ENCODE measurements around the gene HUWE1.
"Not testable (repeated sequence)": the region's sequence is repeated elsewhere in the genome, so short reads cannot be mapped to it uniquely, and the experiment has no call there.

Gene HUWE1

DNA sequence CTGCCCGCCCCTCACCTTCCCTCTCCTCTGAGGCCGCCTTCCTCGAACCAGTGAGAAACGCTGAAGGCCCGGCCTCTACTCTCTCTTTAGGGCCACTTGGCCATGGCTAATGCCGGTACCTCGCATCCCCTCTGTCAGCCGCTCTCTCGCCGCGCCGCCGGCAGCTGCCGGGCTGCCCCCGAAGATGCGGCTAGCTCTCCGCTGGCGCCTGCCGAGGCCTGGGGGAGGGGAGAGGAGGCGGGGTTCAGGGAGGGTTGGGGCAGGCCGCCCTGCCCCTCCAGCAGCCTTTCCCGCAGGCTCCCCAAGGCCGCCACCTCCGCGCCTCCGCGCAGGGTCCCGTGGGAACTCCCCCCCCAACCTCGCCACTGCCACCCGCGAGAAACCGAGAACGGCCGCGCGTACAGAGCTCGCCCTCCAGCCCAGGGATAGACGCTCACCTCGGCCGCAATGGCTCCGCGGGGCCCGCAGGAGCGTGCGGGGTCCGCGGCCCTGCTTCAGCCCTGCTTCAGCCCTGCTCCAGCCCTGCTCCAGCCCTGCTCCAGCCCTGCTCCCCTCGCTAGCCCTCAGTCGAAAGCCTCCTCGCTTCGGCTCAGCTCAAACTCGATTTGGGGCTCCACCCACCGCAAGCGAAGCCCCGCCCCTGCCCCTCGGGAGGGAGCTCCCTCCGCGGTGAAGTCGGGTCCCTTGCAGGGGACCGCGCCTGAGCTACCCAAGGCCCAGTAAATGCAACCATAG lies at the start of gene HUWE1:
Gene HUWE1 (minus strand): TSS at position 569 of the 735 bp plus-strand sequence. CDS start 32,612 bp downstream, outside the sequence.
- peak; percentile 89 for DNase-seq

DNA sequence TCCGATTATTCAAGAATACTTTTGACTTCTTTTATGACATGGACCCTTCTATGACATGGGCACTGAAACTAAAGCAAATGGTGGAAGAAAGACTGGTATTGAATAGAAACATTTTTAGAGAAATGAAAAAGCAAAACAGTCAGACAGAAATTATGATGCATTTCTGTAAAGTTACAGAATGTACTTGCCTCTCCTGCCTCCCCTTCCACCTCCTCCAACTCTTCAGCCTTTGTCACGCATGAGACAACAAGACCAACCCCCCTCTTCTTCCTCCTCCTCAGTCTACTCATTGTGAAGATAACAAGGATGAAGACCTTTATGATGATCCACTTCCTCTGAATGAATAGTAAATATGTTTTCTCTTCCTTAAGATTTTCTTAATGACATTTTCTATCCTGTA lies 46.3 kb upstream of the HUWE1 start:
- peak; percentile 44 for DNase-seq

- no peak for DNase-seq
These were observed 43.2 kb upstream of the HUWE1 start for GRCh38 chrX:53729751-53730150.

- DNase-seq, result no peak
These were observed 42.0 kb upstream of the HUWE1 start for GRCh38 chrX:53728506-53728905.

DNA sequence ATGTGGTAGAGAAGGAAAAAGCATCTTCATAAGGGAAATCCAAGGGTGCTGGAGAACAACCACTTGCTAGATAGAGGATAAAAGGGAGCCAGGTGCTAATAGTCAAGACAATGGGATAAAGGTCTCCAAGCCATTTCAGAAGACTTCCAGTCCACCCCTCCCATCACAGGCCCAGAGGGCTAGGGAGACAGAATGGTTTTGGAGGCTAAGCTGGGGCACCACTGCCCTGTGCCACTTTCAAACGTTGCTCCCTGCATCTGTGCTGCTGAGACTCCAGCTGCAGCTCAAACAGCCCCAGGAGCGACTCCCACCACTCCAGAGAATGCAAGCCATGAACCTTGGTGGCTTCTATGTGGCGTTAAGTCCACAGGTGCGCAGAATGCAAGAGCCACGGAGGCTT lies 38.4 kb upstream of the HUWE1 start:
- no peak for DNase-seq

DNA sequence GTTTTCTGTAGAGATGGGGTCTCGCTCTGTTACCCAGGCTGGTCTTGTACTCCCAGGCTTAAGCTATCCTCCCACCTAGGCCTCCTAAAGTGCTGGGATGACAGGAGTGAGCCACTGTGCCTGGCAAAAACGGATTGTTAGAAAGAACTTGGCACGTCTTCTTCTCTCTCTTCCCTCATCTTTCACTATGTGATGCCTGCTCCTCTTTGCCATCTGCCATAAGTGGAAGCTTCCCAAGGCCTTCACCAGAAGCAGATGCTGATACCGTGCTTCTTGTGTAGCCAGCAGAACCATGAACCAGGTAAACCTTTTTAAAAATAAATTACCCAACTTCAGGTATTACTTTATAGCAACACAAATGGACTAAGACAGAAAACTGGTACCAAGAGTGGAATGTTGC lies 36.9 kb upstream of the HUWE1 start:
- no peak for DNase-seq

- DNase-seq, result not testable (repeated sequence)
These were observed 35.1 kb upstream of the HUWE1 start for GRCh38 chrX:53721610-53722009.

- not testable (repeated sequence) for DNase-seq
These were observed 33.1 kb upstream of the HUWE1 start for GRCh38 chrX:53719666-53720065.

DNA sequence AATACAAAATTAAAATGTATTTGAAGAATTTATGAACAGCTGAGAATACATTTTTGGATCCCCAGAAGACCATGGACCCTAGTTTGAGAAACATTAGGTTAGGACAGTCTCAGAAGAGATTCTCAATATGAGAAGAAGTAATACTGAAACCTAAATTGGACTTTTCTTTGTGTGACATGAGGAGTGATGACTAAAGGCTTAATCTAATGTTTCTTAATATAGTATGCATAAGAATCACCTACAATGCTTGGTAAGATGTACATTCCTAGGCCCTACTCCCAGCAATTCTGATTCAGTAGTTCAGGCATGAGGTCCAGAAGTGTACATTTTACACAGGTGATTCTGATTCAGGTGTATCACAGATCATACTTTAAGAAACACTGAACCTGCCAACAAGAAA lies 31.6 kb upstream of the HUWE1 start:
- no peak for DNase-seq

DNA sequence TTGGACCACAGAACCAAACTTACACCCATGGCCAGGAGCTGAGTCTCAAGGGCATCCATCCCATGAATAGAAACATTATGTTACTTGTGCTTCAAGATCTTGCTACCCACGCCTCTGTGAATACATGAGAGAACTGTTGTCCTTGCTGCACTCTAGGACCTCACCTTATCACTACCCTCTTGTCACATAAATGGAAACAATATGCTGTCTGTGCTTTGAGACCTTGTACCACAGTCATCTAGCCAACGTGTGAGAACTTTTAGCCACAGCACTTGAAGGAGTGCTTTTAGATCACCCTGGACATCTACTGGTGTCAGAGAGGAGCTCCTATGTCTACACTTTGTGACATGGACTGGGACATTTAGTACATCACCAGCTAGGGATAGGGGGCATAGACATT lies 30.7 kb upstream of the HUWE1 start:
- DNase-seq, result no peak

GRCh38 chrX:53716328-53717088 lies 30.0 kb upstream of the HUWE1 start:
- peak; percentile 64 for DNase-seq

- no peak for DNase-seq
These were observed 28.9 kb upstream of the HUWE1 start for GRCh38 chrX:53715346-53715924.

- peak; percentile 69 for DNase-seq
These were observed 28.2 kb upstream of the HUWE1 start for GRCh38 chrX:53714580-53715345.

DNA sequence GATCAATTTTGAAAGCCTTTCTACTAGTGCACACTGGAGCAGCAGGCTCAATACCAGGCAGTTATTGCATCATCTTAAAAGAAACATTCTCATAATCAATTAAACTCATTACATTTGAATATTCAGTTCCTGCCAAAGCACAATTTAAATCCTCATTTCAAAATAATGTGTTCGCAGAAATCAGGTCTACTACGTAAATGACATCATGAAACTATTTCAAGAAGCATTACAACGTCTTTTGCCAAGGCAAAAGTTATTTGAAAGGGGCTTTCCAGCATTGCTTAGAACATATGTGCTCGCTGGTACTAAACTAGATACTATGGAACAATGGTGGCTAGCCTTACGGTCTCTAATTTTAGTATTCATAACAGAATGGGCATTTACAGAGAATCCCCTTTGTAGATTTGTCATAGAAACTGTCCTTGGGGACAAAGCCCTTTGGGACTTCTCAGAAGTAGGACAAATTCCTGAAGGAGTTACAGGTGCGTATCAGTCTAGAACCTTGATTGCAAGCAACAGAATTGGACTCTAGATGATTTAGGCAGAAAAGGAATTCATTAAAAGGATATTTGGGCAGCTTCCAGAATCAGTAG lies 27.6 kb upstream of the HUWE1 start:
- no peak for DNase-seq

DNA sequence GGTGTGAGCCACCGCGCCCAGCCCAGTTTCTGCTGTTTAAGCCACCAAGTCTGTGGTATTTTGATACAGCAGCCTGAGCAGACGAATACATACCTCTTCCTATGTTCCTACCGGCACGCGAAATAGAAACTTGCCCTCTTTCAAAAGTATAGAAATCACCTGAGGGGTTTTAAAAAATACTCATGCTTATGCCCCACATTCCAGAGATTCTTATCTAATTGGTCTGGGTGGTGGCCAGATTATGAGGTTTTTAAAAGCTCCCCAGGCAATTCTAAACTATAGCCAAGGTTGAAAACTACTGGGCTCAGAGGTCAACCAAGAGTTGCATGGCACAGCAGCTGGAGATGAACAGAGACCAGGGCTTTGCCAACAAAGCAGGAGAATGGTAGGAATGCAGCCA lies 24.9 kb upstream of the HUWE1 start:
- DNase-seq, result no peak

DNA sequence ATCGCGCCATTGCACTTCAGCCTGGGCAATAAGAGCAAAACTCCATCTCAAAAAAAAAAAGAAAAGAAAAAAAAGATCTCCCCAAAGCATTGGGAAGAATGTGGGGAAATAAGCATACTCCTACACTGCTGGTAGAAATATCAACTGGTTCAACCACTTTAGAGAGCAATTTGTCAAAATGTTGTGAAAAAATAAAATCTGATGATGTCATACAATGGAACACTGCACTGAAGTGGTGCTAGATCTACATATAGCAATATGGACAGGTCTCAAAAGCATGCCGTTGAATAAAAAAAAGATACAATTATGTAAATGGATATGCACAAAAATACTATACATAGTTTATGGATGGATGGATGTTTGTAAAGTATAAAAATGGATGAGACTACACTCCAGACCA lies 18.3 kb upstream of the HUWE1 start:
- no peak for DNase-seq

DNA sequence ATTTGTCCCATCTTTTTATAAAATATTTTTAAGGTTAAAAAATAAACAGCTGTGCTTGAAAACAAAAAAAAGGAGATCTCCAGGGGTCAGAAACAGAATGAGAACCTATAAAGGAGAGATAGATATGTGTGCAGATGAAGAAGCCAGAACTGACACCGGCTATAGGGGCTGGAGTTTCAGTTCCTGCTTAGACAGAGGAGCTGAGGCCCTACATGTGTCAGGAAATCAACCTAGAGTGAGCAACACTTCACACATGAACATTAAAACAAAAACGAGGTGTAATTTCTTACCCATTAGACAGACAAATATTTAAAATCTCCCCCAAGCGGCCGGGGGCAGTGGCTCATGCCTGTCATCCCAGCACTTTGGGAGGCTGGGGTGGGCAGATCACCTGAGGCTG lies 17.8 kb upstream of the HUWE1 start:
- no peak for DNase-seq

- DNase-seq, result no peak
These were observed 9.5 kb upstream of the HUWE1 start for GRCh38 chrX:53695946-53696549.

- no peak for DNase-seq
These were observed 8.1 kb upstream of the HUWE1 start for GRCh38 chrX:53694642-53695041.

- DNase-seq, result no peak
These were observed 1.8 kb upstream of the HUWE1 start for GRCh38 chrX:53688300-53688699.

GRCh38 chrX:53685711-53686110 lies 808 bp downstream of the HUWE1 start:
- DNase-seq, result no peak

GRCh38 chrX:53684415-53685192 lies 1.9 kb downstream of the HUWE1 start:
- DNase-seq, result no peak
